ENCODE data around the gene CGB5.
"Not testable (repeated sequence)": the region's sequence is repeated elsewhere in the genome, so short reads cannot be mapped to it uniquely, and the experiment has no call there.

CGB5 gene

GRCh38 chr19:49020342-49020741, 23.3 kb upstream of the CGB5 start:
- DNase-seq, result no peak
- intact Hi-C loops (cut with DNase I), result no loop called here

- intact Hi-C loops (cut with DNase I), result no loop called here
- DNase-seq, result no peak
Observed at GRCh38 chr19:49020931-49021895, 22.4 kb upstream of the CGB5 start.

GRCh38 chr19:49022116-49022515, 21.5 kb upstream of the CGB5 start:
- intact Hi-C loops (cut with DNase I), result no loop called here
- DNase-seq, result no peak

GRCh38 chr19:49024233-49024632, 19.4 kb upstream of the CGB5 start, which contains the start of gene CGB3:
Gene CGB3, minus strand, starts transcription at chr19:49024333. Its CDS starts 362 bp downstream, at chr19:49023971.
- intact Hi-C loops (cut with DNase I); DNase-seq: not testable (repeated sequence)

DNA sequence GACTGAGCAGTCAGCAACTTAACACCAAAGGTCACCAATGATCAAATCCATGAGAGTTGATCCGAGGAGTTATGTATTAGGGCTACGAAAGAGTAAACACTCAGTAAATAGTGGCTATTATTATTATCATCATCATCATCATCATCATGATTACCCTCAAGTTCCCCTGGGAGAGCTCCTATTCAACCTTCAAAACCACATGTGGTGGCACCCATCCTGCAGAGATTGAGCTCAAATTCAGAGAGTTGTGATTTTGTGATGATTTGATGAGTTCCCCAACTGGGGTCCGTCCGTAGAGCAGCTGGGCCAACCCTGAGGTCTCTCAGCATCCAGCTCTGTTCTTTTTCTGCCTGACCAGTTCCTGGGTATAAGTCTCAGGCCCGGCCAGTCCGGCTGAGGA, 18.6 kb upstream of the CGB5 start:
- intact Hi-C loops (cut with DNase I); DNase-seq: not testable (repeated sequence)

DNA sequence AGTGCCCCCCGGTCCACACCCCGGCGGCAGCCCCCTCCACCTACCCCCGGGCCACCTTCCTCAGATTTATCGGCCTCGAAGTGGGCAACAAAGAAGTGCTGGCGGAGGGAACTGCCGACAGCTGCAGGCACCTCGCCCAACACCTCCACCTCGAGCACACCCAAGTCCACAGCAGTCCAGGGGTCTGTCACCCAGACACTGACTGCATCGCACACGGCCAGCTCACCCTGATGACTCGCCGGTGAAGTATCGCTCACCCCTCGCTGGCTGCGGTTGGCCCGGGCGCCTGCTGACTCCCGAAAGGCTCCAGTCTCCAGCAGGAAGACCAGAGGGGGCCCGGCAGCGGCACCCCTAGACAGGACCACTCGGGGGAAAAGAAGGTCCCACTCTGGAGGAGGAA, 18.0 kb upstream of the CGB5 start:
- intact Hi-C loops (cut with DNase I); DNase-seq: not testable (repeated sequence)

- DNase-seq; intact Hi-C loops (cut with DNase I): not testable (repeated sequence)
Observed at GRCh38 chr19:49028686-49029085, 15.0 kb upstream of the CGB5 start.

GRCh38 chr19:49029749-49030148, 13.9 kb upstream of the CGB5 start:
- DNase-seq; intact Hi-C loops (cut with DNase I): not testable (repeated sequence)

DNA sequence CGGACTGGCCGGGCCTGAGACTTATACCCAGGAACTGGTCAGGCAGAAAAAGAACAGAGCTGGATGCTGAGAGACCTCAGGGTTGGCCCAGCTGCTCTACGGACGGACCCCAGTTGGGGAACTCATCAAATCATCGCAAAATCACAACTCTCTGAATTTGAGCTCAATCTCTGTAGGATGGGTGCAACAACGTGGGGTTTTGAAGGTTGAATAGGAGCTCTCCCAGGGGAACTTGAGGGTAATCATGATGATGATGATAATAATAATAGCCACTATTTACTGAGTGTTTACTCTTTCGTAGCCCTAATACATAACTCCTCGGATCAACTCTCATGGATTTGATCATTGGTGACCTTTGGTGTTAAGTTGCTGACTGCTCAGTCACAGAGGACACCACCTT, 13.3 kb upstream of the CGB5 start:
- intact Hi-C loops (cut with DNase I); DNase-seq: not testable (repeated sequence)

- peak in 1 of 42 donors; percentile 39 for DNase-seq
- intact Hi-C loops (cut with DNase I), result not testable (repeated sequence)
Observed at GRCh38 chr19:49031642-49032301, 11.9 kb upstream of the CGB5 start, which contains the start of gene CGB2. Gene CGB2, plus strand, starts transcription at chr19:49031890. Its CDS starts 206 bp downstream, at chr19:49032096.

GRCh38 chr19:49036815-49037214, 6.8 kb upstream of the CGB5 start, which contains the start of gene CGB1:
Gene CGB1, minus strand, starts transcription at chr19:49036895. Its CDS starts 184 bp downstream, at chr19:49036711.
- intact Hi-C loops (cut with DNase I); DNase-seq: not testable (repeated sequence)

GRCh38 chr19:49038111-49038510, 5.5 kb upstream of the CGB5 start:
- intact Hi-C loops (cut with DNase I); DNase-seq: not testable (repeated sequence)

GRCh38 chr19:49038557-49039276, 4.9 kb upstream of the CGB5 start:
- intact Hi-C loops (cut with DNase I); DNase-seq: not testable (repeated sequence)

DNA sequence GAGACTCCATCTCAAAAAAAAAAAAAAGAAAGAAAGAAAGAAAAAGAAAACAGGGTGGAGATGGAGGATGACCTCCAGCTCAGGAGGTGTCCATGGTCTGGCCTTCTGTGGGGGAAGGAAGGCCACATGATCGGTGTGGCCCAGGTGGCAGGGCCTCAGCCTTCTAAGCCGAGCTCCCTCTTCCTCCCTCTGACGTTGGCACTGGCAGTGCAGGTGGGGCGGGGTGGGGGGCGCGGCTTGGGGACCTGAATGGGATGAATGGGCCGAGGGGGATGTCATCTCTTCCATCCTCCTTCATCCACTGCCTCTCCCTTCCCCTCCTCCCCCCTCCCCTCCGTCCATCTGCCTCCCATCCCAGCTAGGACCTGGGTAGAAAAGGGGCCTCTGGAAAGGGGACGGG, 3.9 kb upstream of the CGB5 start:
- DNase-seq; intact Hi-C loops (cut with DNase I): not testable (repeated sequence)

DNA sequence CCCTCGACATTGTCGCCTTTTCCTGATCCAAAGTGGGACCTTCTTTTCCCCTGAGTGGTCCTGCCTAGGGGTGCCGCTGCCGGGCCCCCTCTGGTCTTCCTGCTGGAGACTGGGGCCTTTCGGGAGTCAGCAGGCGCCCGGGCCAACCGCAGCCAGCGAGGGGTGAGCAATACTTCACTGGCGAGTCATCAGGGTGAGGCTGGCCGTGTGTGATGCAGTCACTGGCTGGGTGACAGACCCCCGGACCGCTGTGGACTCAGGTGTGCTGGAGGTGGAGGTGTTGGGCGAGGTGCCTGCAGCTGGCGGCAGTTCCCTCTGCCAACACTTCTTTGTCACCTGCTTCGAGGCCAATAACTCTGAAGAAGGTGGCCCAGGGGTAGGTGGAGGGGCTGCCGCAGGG, 1.5 kb upstream of the CGB5 start:
- no peak for DNase-seq
- intact Hi-C loops (cut with DNase I), result no loop called here

GRCh38 chr19:49042666-49043065, 982 bp upstream of the CGB5 start:
- intact Hi-C loops (cut with DNase I); DNase-seq: not testable (repeated sequence)

DNA sequence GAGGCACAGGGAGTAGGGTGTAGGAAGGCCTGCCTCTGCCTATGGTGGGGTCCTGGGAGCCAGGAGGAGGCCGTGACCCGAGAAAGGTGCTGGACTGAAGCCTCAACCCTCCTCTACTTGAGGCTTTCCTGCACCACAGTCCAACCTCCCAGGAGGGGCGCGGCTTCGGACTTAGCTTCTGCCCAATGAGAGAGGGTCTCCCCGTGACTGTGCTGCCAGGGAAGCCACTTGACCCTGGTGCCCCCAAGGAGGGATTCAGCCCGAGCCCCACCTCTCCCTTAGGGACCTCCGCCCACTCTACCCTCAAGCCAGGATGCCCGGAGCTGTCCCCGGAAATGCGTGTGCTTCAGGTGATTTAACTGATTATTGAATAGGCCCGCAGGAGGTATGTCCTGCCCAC, 5.4 kb downstream of the CGB5 start, which contains the start of gene CGB8:
CGB8 (minus strand) TSS at position 101 of the 400 bp plus-strand sequence. CDS start 372 bp downstream, outside the sequence.
- intact Hi-C loops (cut with DNase I); DNase-seq: not testable (repeated sequence)

GRCh38 chr19:49049834-49050233, 6.2 kb downstream of the CGB5 start:
- DNase-seq; intact Hi-C loops (cut with DNase I): not testable (repeated sequence)

All from head of caudate nucleus (tissue), 42 donors.